AML-193 (cell line): ENCODE measurements around the gene NFATC1.

Source experiments
- DNase-seq, 2 experiments: peaks; one replicate each; lab custom pipeline; 2025; lab: John Stamatoyannopoulos, UW

The NFATC1 gene

DNA sequence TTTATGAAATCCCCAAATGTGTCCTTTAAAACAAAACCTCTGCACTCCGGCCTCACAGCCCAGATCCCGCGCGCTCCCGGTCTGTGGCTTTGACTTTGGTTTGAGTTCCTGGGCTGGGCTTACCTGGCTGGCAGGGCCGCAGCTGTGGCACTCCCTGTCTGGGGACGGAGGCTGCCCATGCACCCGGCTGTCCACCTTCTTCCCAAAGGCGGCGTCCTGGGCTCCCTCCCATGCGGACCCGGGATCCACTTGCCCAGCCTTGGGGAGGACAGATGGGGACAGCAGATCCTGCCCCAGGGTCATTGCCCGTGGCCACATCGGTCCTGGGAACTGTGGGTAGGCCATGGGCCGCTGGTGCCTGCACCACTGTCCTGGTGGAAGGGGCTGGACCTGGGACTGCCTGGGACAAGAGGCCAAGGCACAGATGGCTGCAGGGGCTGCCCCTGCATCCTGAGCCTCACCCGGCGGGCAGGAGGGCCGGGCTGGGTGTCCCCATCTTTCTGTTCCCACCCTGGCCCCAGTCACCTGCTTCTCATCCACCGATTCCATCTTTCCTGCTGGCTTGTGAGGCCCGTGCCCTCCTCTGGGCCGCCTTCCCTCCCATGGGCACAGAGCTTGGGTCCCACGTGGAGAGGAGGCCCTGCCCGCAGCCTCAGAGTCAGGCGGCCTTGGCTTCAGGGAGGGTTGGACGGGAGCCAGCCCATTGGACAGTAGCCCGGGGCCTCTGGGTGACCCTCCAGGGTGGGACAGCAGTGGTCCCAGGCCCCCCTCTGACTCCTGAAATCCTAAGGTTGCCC, 27.7 kb downstream of the NFATC1 start:
- no peak for DNase-seq

DNA sequence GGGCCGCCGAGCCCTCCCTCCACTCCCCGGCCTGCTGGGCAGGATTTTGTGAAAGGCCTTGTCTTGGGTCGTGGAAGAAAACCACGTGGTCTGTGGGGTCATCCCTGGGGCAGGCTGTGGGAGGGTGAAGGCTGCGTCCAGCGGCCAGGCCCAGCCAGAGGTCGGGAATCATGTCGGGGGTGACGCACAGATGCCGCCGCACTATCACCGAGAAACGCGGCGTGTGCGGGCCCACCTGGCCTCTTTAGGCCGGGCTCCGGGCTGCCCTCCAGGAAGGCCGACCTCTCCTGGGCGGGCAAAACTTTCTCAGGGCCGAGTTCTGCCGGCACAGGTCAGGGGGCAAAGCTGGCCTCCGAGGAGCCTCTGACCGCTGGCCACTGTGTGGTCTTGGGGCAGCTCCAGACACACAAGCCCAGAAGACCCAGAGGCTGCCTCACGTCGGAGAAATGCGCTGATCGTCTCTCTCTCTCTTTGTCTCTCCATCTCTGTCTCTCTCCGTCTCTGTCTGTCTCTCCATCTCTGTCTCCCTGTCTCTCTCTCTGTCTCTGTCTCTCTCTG, 28.4 kb downstream of the NFATC1 start:
- DNase-seq, result no peak

DNA sequence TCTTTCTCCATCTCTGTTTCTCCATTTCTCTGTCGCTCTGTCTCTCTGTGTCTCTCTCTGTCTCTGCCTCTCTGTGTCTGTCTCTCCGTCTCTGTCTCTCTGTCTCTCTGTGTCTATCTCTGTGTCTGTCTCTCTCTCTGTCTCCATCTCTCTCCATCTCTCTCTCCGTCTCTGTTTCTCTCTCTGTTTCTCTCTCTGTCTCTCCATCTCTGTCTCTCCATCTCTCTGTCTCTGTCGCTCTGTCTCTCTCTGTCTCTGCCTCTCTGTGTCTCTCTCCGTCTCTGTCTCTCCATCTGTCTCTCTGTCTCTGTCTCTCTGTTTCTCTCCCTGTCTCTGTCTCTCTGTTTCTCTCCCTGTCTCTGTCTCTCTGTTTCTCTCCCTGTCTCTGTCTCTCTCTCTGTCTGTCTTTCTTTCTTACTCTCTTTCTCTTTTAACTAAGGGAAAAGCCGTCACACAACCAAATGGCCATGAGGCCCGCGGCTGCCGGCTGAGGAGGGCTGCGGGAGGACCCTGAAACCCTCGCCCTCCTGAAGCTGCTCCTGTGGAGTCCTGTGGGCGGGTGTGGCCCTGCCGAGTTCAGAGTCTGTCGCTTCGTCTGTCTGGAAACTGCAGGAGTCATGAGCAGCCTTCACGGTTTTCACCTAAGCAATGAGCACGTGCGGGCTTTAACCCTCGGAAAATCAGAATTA, 29.3 kb downstream of the NFATC1 start:
- DNase-seq, result no peak

DNA sequence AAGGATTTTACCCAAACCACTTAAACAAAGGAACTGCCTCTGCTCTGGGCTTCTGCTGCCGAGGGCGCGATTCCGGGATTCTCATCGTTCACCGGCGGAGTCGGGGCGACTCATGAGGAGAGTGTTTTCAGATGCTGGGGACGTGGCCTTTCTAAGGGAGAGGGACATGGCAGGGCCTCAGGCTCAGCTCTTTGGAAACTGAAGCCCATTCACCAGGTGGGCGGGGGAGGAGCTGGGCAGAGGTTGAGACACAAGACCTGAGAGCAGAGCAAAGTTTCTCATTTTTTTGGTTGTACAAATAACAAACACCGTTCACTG, 29.8 kb downstream of the NFATC1 start:
- no peak for DNase-seq

DNA sequence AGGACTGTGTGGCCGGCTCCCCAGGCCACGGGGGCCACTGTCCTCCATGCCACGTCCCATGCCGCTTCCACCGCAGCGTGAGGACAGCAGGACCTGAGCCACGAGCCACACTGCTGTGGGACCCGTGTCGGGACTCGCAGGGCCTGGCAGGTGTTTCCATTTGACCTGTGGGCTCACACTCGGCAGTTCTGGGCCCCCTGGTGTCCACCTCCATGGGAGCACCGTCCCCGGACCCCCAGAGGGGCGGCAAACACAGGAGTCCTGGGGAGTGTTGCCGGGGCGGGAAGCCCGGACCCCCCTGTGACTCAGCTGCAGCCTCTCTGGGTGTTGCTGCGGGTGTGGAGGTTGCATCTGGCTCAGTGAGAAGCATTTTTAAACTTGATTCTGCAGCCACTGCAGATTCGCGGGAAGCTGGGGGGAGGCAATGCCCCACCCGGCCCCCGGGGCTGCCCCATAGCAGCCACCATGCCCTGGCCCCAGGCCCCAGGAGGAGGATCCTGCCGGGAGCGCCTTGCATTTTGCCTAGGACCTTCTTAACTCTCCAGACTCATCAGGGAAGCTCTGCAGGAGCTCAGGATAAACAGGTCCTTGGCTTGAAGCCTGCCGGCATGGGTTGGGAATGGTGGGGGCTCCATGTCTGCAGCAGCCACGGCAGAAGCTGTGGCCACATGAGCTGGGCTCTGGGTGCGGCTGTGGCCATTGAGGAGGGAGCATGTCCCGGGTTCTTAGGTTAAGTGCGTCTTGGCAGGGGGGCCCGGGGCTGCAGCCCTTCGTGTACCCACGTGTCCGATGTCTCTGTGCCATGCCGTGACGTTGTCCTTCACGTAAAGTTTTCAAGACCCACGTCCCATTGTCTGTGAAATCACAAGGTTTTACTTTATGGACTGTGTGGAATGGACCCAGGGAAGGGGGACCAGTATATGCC, 30.9 kb downstream of the NFATC1 start:
- DNase-seq, result no peak

DNA sequence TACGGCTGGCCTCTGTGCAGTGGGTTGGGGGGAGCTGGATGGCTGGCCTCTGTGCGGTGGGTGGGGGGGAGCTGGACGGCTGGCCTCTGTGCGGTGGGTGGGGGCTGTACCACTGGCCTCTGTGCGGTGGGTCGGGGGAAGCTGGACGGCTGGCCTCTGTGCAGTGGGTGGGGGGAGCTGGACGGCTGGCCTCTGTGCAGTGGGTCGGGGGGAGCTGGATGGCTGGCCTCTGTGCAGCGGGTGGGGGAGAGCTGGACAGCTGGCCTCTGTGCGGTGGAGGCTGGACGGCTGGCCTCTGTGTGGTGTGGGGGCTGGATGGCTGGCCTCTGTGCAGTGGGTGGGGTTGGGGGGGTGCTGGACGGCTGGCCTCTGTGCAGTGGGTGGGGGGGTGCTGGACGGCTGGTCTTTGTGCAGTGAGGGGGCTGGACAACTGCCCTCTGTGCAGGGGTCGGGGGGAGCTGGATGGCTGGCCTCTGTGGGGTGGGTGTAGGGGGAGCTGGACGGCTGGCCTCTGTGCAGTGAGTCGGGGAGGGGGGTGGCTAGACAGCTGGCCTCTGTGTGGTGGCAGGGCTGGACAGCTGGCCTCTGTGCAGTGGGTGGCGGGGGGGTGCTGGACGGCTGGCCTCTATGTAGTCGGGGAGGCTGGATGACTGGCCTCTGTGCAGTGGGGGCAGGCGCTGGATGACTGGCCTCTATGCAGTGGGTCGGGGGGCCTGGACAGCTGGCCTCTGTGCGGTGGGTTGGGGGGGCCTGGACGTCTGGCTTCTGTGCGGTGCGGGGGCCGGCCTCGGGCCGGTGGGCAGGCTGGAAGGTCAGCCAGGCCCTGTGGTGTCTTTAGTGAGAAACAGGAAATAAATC, 31.9 kb downstream of the NFATC1 start:
- DNase-seq, result no peak

DNA sequence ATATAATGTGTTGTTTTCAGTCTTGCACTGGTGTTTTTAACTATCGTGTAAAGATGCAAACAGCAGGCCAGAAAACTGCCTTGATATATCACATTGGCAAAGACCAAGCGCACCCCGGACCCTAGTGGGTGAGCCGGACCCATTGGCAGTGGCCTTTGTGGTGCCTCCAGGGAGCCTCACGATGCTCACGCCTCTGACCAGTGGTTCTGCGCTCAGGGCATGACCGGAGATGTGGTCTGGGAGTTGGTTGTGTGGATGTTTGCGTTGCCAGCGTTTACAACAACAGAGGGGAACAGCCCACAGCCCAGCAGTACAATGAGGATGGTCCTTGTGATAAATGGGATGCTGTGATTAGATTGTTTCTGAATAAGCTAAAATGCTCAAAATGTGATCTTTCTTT, 32.6 kb downstream of the NFATC1 start:
- DNase-seq, result no peak

DNA sequence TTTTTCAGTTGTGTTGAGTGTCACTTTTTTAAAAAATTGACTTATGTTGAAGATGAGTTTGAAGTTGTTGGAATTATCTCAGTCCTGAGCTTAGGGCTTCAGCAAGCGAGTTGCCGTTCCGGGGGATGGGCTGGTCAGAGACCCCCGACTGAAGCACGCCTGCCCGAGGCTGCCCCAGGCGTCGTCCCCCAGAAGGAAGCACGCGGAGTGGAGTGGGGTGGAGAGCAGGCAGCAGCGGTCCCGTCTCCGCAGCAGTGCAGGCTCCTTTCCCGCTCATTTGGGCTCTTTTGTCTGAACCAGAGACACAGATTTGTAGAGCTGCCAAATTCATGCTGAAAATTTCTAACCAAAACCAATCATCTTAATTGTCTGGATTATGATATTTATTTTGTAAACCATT, 33.7 kb downstream of the NFATC1 start:
- DNase-seq, result no peak

DNA sequence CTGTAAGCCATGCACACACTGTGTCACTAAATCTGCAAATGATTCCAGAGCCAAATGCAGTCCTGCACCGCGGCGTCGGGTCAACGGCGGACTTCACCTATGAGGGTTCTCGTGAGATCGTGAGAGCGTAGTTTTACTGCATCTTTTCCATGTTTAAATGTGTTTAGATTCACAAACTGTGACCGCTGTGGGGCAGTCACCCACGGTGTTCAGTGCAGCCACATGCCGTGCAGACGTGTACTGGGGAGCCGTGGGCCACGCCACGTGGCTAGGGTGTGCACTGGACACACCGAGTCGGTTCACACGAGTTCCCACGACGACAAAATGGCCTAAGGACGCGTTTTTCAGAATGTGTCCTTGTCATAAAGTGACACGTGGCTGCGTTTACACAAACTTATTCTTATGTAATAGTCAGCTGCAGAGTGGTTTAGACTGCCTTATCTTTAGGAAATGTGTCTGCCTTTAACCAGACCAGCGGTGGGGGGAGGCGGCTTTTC, 34.1 kb downstream of the NFATC1 start:
- DNase-seq, result no peak

DNA sequence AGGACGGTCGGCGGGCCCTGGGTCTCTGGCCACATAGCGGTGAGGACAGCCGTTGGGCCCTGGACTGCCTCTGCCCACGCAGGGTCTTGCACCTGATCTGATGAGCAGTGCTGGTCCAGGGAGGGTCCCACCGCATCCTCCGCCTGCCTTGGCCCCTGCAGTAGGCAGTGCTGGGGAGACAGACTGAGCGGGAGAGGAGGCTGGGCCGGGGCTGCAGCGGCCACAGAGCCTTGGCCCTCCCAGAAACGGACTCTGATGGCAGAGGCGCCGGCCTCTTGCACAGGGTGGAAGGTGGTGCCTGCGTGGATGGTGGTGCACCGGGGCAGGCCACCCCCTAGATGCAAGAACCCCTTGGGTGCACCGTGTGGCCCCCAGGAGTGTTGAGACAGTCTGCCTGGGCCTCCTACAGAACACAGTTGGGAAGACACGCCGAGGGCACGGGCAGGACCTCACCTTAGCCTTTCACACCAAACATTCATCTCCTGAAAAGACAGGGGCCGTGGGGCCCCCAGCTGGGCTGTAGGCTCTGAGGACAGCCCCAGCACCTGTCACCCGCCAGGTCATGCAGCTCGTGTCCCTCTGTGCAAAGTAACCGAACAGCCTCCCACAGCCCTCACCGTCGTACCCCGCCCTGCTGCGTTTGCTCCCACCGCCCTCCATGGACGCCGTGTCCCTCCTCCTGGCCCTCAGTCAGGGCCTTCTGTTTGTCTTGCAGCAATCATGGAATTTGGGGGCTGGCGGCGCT, 36.8 kb downstream of the NFATC1 start:
- no peak for DNase-seq

DNA sequence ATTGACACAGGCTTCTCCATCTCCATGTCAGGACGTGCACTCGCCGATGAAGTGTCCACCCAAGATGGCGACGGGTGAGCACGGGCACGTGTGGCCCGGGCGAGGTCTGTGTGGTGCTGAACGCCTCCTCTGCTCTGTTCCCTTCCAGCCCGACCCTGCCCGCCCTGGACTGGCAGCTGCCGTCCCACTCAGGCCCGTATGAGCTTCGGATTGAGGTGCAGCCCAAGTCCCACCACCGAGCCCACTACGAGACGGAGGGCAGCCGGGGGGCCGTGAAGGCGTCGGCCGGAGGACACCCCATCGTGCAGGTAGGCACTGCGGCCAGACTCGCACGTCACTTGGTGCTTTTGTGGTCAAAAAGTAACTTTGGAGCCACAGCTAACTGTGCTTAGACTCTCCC, 37.7 kb downstream of the NFATC1 start:
- DNase-seq, result no peak

DNA sequence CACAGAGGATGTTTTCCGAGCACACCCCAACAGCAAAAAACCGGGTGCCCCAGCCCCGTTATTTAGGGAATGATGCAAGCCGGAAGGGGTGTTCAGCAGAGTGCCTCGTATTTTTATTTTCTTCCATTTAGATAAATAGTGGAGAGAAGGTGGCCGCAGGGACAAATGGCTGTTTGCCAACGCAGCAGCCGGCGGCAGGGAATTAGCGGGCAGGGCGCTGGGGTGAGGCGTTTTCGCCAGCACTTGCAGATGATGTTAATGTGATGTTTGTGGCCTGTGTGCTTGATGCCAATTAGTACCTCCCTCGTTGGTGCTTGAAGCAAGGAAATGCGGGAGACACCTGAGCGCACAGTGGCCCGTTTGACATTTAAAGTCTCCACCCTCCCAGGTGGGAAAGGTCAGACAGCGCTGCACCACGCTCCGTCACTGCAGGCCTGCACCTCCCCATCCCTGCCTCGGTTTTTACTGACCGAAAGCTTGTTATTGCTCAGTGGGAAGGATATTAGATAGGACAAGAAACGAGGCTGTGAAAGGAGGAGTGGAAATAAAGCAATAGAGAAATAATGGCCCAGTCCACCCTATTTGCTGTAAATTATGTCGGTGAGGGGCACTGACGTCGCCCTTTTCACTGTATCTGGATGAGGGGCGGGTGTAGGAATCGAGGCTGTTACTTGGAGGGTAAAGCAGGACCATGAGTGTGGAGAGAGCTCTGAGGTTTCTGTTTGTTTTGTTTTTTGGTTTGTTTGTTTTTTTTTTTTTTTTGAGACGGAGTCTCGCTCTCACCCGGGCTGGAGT, 39.1 kb downstream of the NFATC1 start:
- no peak for DNase-seq

DNA sequence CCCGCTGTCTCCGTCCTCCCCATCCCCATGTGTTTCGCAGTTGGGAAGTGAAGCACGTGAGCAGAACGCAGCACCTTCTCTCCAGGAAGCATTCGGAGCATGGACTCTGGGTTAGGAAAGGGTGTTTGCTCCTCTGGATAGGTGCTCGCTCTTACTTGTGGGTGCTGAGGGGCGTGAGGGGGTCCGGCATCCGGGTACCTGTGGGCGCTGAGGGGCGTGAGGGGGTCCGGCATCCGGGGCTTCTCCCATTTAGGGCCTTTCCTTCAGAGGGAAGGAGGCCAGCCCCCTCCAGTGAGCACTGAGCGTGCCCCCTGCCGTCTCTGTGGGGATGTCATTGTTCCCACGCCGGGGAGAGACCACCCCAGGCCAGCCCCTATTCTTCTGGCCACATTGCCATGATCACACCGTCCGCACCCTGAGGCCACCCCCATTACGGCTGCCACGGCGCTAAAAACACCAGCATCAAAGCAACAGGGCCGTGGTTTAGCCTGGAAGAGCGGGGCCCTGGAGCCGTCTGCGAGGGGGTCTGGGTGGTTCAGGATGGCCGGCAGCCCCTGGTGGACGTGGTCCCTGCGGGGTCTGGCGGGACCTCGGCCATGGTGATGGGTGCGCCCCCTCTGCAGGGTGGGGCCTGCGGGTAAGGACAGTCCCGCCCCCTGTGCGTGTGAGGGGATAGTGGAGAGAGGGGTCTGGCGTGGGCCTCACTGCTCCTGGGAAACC, 41.0 kb downstream of the NFATC1 start:
- no peak for DNase-seq

DNA sequence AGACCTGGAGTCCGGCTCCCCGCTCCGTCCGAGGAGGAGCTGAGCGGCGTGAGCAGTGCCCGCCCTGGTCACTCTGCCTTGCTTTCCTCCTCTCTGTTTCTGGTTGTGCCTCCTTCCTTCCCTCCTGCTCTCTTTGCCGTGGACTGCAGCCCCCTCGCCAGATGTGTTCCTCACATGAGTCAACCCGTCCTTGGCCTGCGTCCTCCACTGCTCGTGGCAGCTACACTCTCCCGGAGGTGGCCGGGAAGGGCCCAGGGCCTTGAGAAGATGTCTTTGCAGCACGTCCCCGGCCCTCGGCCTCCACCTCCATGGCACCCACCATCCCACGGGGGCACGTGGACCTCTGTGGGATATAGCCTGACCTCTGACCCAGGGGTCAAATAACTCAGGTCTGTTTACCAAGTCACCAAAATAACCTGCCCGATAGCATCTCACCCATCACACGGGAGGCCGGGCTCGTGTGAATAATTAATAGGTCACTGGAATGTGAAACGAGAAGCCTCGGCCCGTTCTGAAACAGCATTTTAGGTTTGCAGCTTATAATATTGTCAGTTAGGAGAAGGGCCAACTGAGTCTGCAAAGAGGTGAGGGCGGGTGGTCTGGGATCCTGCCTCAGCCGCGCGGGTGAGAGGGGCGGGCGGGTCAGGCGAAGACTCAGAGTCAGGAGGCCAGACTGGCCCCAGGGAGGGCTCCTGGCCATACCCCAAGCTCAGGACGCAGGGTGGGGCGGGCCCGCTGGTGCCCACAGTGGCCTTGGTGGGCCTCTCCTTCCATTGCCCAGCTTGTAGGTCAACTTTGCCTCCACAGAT, 42.6 kb downstream of the NFATC1 start:
- DNase-seq, result no peak

DNA sequence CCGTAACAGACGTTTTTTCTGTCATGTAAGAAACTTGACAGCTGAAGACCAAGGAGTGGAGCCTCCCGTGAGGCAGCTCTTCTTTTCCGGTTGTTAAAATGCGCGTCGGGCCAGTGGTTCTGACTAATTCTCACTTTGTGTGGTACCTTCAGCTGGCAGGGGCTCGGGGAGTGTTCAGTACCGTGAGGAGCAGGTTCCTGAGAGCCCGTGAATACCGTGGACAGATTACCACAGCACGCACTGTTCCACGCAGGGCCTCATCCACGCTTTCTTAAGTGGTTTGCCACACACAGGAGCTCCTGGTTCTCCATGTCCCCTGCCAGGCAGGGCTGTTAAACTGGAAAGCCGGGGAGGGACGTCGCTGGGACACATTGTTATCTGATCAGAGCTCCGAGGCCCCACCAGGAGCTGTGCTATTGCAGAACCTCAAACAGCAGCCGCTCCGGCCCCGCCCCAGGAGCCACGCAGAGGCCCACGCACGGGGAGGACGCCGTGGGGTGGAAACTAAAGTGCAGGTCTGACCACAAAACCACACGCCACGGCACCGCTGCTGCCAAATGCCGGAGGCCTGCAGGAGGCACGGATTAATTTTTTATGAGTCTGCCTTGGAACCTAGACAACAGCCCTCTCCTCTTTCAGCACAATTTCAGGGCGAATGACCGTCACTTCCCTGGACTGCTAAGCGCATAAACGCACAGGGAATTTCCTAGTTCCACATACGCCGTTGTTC, 43.3 kb downstream of the NFATC1 start:
- DNase-seq, result no peak

DNA sequence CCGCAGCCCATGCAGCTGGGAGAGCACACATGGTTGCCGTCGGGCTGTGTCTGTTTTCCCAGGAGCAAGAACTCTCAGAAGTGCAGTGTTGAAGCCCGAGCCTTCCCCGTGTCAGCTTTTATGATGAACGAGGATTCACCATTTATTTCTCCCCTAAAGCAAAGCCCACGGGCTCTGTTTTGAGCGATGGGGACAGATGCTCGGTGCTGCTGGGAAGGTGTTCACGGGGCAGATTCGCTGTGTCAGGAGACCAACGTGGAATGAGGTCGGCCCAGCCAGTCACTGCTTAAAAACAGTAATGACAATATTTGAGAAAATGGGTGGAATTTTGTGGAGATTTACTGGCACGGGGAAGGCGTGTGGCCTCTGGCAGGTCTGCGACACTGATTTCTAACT, 43.9 kb downstream of the NFATC1 start:
- no peak for DNase-seq

DNA sequence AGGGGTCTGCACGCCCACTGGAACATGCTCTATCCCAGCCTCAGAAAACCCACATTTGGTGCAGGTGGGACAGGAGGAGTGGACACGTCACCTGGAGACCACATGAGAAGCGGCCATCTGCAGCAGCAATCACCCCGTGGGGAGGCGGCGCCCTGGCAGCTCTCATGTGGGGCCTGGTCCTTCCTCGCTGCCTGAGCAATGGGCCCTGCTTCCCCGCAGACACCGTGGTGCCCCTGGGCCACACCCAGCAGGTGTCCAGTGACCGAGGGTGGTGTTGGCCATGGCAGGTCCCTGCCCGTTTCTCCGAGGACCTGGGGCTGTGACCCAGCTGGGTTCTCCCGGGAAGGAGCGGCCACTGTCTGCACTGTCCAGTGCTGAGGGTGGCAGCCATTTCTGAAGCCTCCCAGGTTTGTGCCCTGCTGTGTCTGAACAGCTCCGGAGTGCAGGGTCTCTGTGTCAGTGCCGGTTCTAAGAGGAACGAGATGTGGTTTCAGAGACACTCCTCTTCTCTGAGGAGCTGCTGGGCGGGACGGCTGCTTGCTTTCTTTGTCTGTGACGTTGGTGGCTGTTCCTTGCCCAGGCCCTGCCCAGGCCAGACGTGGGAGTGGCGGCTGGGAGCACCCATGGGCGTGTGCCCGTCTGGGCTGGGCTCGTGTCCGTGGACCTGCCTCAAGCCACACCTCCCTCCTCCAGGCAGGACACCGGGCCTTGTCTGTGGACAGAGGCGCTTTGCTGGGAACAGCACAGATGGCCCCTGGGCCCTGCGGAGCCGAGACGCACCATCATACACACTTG, 44.8 kb downstream of the NFATC1 start:
- no peak for DNase-seq
